Effector memory CD4-positive, alpha-beta T cell (primary cell): ENCODE measurements around the gene CLCN7.
"Not testable (repeated sequence)": the region's sequence is repeated elsewhere in the genome, so short reads cannot be mapped to it uniquely, and the experiment has no call there.

Source experiments
- DNase-seq, 3 donors: peaks; one replicate each; pipeline ENCODE4 v3.0.0-alpha.2; 2020
- H3K27ac ChIP-seq: 2 replicates; pipeline ENCODE4 v1.7.0; 2013; ENCODE audit warnings: mild to moderate bottlenecking, low read length, moderate library complexity; ENCODE audit not compliant: insufficient read depth, poor library complexity, severe bottlenecking
- H3K27me3 ChIP-seq: replicated peaks from 2 replicates; pipeline ENCODE4 v1.7.0; 2013; ENCODE audit warnings: mild to moderate bottlenecking, low read length; ENCODE audit not compliant: insufficient read depth, control insufficient read depth, poor library complexity, severe bottlenecking
- H3K36me3 ChIP-seq: 2 replicates; pipeline ENCODE4 v1.7.0; 2013; ENCODE audit warnings: mild to moderate bottlenecking, low read length, moderate library complexity; ENCODE audit not compliant: control insufficient read depth, insufficient read depth
- H3K4me1 ChIP-seq: 2 replicates; pipeline ENCODE4 v1.7.0; 2013; ENCODE audit warnings: low read length, mild to moderate bottlenecking; ENCODE audit not compliant: control insufficient read depth, insufficient read depth, poor library complexity, severe bottlenecking
- H3K4me3 ChIP-seq: 2 replicates; pipeline ENCODE4 v1.7.0; 2013; ENCODE audit warnings: low read length, low read depth, mild to moderate bottlenecking; ENCODE audit not compliant: insufficient read depth, poor library complexity, severe bottlenecking
- H3K9me3 ChIP-seq: 2 replicates; pipeline ENCODE4 v1.7.0; 2013; ENCODE audit warnings: mild to moderate bottlenecking, low read length, moderate library complexity; ENCODE audit not compliant: control insufficient read depth

CLCN7 gene

GRCh38 chr16:1445518-1446203, 29.2 kb downstream of the CLCN7 start:
- Histone ChIP-seq H3K36me3 (peaks cover 21% of the 10 kb centered on the region), H3K4me1 (no peaks in the 10 kb centered on the region)

DNA sequence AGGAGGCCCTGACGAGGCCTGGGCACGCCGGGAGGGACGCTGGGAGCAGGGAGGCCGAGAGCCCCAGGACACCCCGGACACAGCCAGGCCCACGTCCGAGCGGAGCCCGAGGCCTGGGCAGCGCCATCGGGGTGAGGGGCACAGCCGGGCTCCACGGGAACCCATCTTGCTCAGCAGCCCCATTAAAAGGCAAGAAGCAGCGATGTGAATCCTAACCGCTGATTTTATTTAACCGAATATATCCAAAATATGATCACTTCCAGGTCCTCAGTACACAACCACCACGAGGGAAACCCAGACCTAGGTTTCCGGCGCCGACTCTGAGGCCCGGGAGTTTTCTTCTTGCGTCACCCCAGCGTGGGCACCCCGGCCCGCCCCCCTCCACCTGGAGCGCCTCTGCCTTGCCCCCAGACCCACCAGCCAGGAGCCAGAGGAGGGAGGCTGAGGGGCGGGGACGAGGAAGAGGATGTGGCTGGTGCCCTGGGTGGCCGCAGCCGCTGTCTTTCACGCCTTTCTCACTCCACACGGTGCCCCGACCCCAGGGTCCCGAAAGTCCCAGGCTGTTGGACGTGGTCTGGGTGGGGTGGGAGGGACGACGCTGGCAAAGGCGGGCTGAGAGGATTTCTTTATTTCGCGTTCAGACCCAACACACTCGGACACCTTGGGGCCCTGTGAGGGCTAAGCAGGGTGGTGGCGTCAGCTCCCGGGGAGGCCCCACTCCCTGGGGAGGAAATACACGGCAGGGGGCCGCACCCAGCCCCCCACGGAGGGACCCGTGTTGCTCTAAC, 29.9 kb downstream of the CLCN7 start:
- no peaks in the 10 kb centered on the region for H3K27me3 ChIP-seq
- no peak for DNase-seq
- H3K9me3 ChIP-seq, result no peaks in the 10 kb centered on the region
- no peaks in the 10 kb centered on the region for H3K4me1 ChIP-seq
- H3K27ac ChIP-seq, result no peak overlapping the region
- peaks cover 21% of the 10 kb centered on the region for H3K36me3 ChIP-seq
- no peak overlapping the region for H3K4me3 ChIP-seq

More at GRCh38 chr16:1445518-1446203, 29.2 kb downstream of the CLCN7 start:
- DNase-seq, result no peak
- Histone ChIP-seq H3K9me3 (no peaks in the 10 kb centered on the region), H3K27ac (no peak overlapping the region), H3K27me3 (no peaks in the 10 kb centered on the region), H3K4me3 (no peak overlapping the region)

DNA sequence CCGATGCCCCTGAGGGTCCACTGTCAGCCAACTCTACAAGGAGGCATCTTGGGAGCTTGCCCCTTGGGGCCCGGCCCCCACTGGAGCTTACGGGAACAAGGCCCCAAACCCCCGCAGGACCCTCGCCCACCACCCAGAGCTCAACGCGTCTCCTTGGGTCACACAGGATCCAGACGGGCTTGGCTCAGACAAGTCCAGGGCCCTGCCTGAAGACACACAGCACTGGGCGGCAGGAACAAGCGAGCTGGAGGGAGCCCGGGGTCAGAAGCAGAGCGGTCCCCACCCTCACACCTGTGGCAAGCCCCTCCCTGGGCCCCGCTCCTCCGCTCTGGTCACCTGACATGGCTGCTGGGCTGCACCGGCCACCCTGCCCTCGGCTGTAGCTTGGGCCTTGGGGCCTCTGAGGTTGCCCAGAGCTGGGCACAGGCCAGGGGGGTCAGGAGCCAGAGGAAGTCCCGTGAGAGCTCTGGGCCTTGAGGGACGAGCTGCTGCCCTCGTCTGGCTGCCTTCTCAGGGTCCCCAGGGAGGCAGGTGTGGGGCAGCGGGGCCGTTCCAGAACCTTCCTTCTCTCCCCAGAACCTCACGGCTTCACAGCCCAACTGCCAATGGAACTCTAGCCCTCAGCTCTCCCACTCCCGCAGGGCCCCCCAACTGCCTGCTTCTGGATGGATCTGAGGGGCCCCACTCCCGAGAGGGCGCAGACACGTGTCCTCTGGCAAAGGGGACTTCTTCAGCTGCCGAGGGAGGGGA, 30.7 kb downstream of the CLCN7 start, which contains the start of gene CCDC154:
CCDC154 (minus strand) TSS at position 577 of the 750 bp plus-strand sequence; CDS start at position 343, 234 bp downstream.
- H3K4me1 ChIP-seq, result no peaks in the 10 kb centered on the region
- H3K36me3 ChIP-seq, result peaks cover 21% of the 10 kb centered on the region
- no peak within 1 kb of the TSS for H3K27ac ChIP-seq
- no peak for DNase-seq
- H3K27me3 ChIP-seq, result no peaks in the 10 kb centered on the region
- no peak within 1 kb of the TSS for H3K4me3 ChIP-seq
- no peaks in the 10 kb centered on the region for H3K9me3 ChIP-seq

GRCh38 chr16:1443403-1443973, 31.3 kb downstream of the CLCN7 start:
- H3K27me3 ChIP-seq, result no peaks in the 10 kb centered on the region
- H3K27ac ChIP-seq, result no peak overlapping the region
- no peaks in the 10 kb centered on the region for H3K9me3 ChIP-seq
- H3K4me1 ChIP-seq, result no peaks in the 10 kb centered on the region
- H3K4me3 ChIP-seq, result no peak overlapping the region
- H3K36me3 ChIP-seq, result peaks cover 19% of the 10 kb centered on the region
- DNase-seq, result no peak

- Histone ChIP-seq H3K27me3 (no peaks in the 10 kb centered on the region), H3K9me3 (no peaks in the 10 kb centered on the region), H3K27ac (no peak overlapping the region), H3K4me3 (no peak overlapping the region), H3K36me3 (peaks cover 12% of the 10 kb centered on the region), H3K4me1 (no peaks in the 10 kb centered on the region)
- no peak for DNase-seq
Measured at GRCh38 chr16:1442697-1443096, 32.1 kb downstream of the CLCN7 start.

DNA sequence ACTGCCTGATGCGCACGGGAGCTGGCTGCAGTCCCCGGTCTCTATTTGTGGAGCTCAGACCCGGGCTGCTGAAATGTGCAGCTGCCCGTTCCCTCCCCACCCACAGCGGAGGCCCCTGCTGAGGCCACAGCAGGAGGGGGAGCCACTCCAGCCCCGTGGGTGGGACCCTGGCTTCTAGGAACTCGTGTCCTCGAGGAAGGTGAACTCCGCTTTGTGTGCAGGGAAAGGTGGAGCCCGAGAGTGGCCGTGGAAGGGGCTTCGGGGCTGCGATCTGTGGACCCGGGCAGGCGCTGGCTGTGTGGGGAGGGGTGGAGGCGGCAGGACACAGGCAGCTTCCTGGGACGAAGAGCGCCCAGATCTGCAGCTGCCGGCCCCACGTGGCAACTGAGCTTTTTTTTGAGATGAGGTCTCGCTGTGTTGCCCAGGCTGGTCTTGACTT, 33.4 kb downstream of the CLCN7 start:
- Histone ChIP-seq H3K9me3 (no peaks in the 10 kb centered on the region), H3K4me1 (no peaks in the 10 kb centered on the region), H3K4me3 (no peak overlapping the region), H3K27me3 (no peaks in the 10 kb centered on the region), H3K36me3 (peaks cover under 1% of the 10 kb centered on the region), H3K27ac (no peak overlapping the region)
- no peak for DNase-seq

GRCh38 chr16:1439699-1440074, 35.1 kb downstream of the CLCN7 start:
- not testable (repeated sequence) for H3K4me1 ChIP-seq, H3K4me3 ChIP-seq, H3K27ac ChIP-seq, H3K9me3 ChIP-seq, DNase-seq, H3K36me3 ChIP-seq, H3K27me3 ChIP-seq

DNA sequence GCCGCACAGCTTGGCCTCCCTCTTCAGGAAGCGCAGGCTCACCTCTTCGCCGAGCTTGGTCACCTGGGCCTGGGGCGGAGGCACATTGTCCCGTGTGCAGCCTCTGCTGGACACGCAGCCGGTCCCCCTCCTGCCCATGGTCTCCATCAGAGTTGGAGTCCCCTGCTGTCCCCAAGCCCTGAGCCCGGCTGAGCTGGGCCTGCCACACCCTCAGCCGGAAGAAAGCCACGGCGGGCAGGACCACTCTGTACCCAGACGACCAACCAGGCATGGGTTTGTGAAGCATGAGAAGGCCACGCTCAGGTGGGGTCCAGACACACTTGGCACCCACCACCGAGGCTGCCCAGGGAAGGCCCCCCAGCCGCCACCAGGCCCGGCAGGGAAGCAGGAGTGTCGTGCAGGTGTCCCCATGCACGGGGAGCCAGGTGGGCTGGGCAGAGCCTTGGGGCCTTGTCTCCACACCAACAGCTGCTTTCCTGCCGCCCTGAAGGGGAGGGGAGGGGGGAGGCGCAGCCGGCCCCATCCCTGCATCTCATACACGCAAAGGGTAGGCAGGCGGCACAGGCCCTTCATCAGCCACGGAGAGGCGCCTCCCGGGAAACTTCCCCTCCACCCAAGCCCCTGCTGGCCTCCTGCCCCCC, 35.6 kb downstream of the CLCN7 start:
- Histone ChIP-seq H3K27ac (no peak overlapping the region), H3K27me3 (no peaks in the 10 kb centered on the region), H3K9me3 (no peaks in the 10 kb centered on the region), H3K4me3 (no peak overlapping the region), H3K4me1 (no peaks in the 10 kb centered on the region), H3K36me3 (no peaks in the 10 kb centered on the region)
- DNase-seq, result no peak

- Histone ChIP-seq H3K4me3 (no peak overlapping the region), H3K27me3 (no peaks in the 10 kb centered on the region), H3K36me3 (no peaks in the 10 kb centered on the region), H3K4me1 (no peaks in the 10 kb centered on the region), H3K27ac (no peak overlapping the region), H3K9me3 (no peaks in the 10 kb centered on the region)
- no peak for DNase-seq
Measured at GRCh38 chr16:1438229-1439057, 36.4 kb downstream of the CLCN7 start.
